Measurements from ENCODE around the gene KYNU. TPM values are rescaled to one million over a fixed set of nuclear protein-coding genes. Genes with fewer than 3 reads are reported as not detected.

KYNU gene
- total and polyA plus RNA-seq, 2 of the 13 experiments (the other 11 are each of a cell fraction or from before 2014, with no cell fraction given): 21.9 to 68.6 TPM

- TF ChIP-seq AFF4 (CRISPR knock-in tag; IDR thresholded peaks at IDR 0.05) (no peak), ZNF276 (CRISPR knock-in tag; IDR thresholded peaks at IDR 0.05; ENCODE audit: low read depth) (no peak), CCDC6 (CRISPR knock-in tag; IDR thresholded peaks at IDR 0.05) (no peak), ZNF343 (CRISPR knock-in tag; IDR thresholded peaks at IDR 0.05) (no peak), EEA1 (CRISPR knock-in tag; IDR thresholded peaks at IDR 0.05; ENCODE audit: borderline replicate concordance) (no peak)
- TF ChIP-seq, protein P1, sequence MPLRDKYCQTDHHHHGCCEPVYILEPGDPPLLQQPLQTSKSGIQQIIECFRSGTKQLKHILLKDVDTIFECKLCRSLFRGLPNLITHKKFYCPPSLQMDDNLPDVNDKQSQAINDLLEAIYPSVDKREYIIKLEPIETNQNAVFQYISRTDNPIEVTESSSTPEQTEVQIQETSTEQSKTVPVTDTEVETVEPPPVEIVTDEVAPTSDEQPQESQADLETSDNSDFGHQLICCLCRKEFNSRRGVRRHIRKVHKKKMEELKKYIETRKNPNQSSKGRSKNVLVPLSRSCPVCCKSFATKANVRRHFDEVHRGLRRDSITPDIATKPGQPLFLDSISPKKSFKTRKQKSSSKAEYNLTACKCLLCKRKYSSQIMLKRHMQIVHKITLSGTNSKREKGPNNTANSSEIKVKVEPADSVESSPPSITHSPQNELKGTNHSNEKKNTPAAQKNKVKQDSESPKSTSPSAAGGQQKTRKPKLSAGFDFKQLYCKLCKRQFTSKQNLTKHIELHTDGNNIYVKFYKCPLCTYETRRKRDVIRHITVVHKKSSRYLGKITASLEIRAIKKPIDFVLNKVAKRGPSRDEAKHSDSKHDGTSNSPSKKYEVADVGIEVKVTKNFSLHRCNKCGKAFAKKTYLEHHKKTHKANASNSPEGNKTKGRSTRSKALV (CRISPR knock-in tag; IDR thresholded peaks at IDR 0.05): no peak
Measured at GRCh38 chr2:142853912-142854311, 23.6 kb upstream of the KYNU start (continued).

Data from HepG2 (cell line).